ENCODE results near the gene MAU2. TPM values are rescaled to one million over a fixed set of nuclear protein-coding genes. Genes with fewer than 3 reads are reported as not detected.

Gene MAU2
- total and polyA plus RNA-seq, 2 experiments from 2014 or later = 18.9 to 62.2 TPM

- Mint-ChIP-seq H3K4me3 (no peak overlapping the region), H3K9me3 (no peaks in the 10 kb centered on the region), H3K4me1 (no peaks in the 10 kb centered on the region), H3K27ac (no peak overlapping the region), H3K27me3 (ENCODE audit: insufficient read depth, low read depth, poor library complexity) (peaks cover 7% of the 10 kb centered on the region), H3K36me3 (ENCODE audit: low read depth) (peaks cover 52% of the 10 kb centered on the region)
- H3K9me2 ChIP-seq (ENCODE audit: insufficient read depth) = no peaks in the 10 kb centered on the region
- no peak overlapping the region for H3K4me2 ChIP-seq
- no peak overlapping the region for H3K27ac ChIP-seq (ENCODE audit: low read depth)
- H3K4me1 ChIP-seq (ENCODE audit: insufficient read depth) = no peaks in the 10 kb centered on the region
- DNase-seq (ENCODE audit: low spot score) = no peak
- H3K4me3 ChIP-seq = no peak overlapping the region
- no peaks in the 10 kb centered on the region for H3K27me3 ChIP-seq (ENCODE audit: insufficient read depth)
- no peaks in the 10 kb centered on the region for H4K20me1 ChIP-seq (replicated peaks; ENCODE audit: insufficient read depth)
- H3K36me3 ChIP-seq (ENCODE audit: insufficient read depth) = 0 out of 2 replicates have a peak, but pooled peaks cover 3% of the 10 kb centered on the region
- no peak overlapping the region for H2AFZ ChIP-seq
- TF ChIP-seq ZNF114 (CRISPR knock-in tag; IDR thresholded peaks at IDR 0.05) = no peak
- TF ChIP-seq EZH2 (IDR thresholded peaks at IDR 0.05; ENCODE audit: low read depth, unreplicated experiment) = no peak
- no peaks in the 10 kb centered on the region for H3K79me2 ChIP-seq (replicated peaks; ENCODE audit: insufficient read depth)
- H3F3A ChIP-seq (replicated peaks; ENCODE audit: low read depth) = no peaks in the 10 kb centered on the region
- ATAC-seq = no peak
Observed at GRCh38 chr19:19343762-19344161, 23.1 kb downstream of the MAU2 start.

- Histone ChIP-seq H3F3A (replicated peaks; ENCODE audit: low read depth) (no peaks in the 10 kb centered on the region), H3K4me3 (no peak overlapping the region), H3K9me2 (ENCODE audit: insufficient read depth) (no peaks in the 10 kb centered on the region), H3K36me3 (ENCODE audit: insufficient read depth) (0 out of 2 replicates have a peak, but pooled peaks cover 2% of the 10 kb centered on the region), H3K4me2 (no peak overlapping the region), H4K20me1 (replicated peaks; ENCODE audit: insufficient read depth) (no peaks in the 10 kb centered on the region), H3K4me1 (ENCODE audit: insufficient read depth) (no peaks in the 10 kb centered on the region), H3K27ac (ENCODE audit: low read depth) (no peak overlapping the region), H2AFZ (no peak overlapping the region), H3K79me2 (replicated peaks; ENCODE audit: insufficient read depth) (no peaks in the 10 kb centered on the region), H3K27me3 (ENCODE audit: insufficient read depth) (no peaks in the 10 kb centered on the region)
- ATAC-seq (no peak), DNase-seq (ENCODE audit: low spot score) (no peak)
- Mint-ChIP-seq H3K4me3 (no peak overlapping the region), H3K36me3 (ENCODE audit: low read depth) (peaks cover 60% of the 10 kb centered on the region), H3K9me3 (no peaks in the 10 kb centered on the region), H3K27me3 (ENCODE audit: insufficient read depth, low read depth, poor library complexity) (peaks cover 12% of the 10 kb centered on the region), H3K4me1 (no peaks in the 10 kb centered on the region), H3K27ac (no peak overlapping the region)
- no peak for TF ChIP-seq POLR2AphosphoS5 (IDR thresholded peaks at IDR 0.05; ENCODE audit: low read depth)
- no peak for TF ChIP-seq STAT1 (IDR thresholded peaks at IDR 0.05; ENCODE audit: unreplicated experiment)
- TF ChIP-seq ZNF462 (CRISPR knock-in tag; IDR thresholded peaks at IDR 0.05) = no peak
- no peak for TF ChIP-seq REST (IDR thresholded peaks at IDR 0.05; ENCODE audit: unreplicated experiment)
- no peak for TF ChIP-seq ZNF114 (CRISPR knock-in tag; IDR thresholded peaks at IDR 0.05)
- TF ChIP-seq EZH2phosphoT487 (IDR thresholded peaks at IDR 0.05; ENCODE audit: unreplicated experiment) = no peak
- no peak for TF ChIP-seq ZNF331 (CRISPR knock-in tag; IDR thresholded peaks at IDR 0.05; ENCODE audit: low read depth)
Observed at GRCh38 chr19:19345232-19345631, 24.6 kb downstream of the MAU2 start.
